Activated naive CD8-positive, alpha-beta T cell treated with anti-CD3 and anti-CD28 coated beads, Interleukin-2, amount 10 ng/mL, durations not matched to agents 7 days and 5 days (primary cell): Measurements from ENCODE around the gene BMAL1. TPM values are rescaled to one million over a fixed set of nuclear protein-coding genes. Genes with fewer than 3 reads are reported as not detected.
A peak's percentile ranks its signal among the peaks of the same experiment; 100 is the strongest.

Source experiments
- ATAC-seq: fragments of 150-1000 bp; cut with Tn5 transposase; one replicate; pipeline ENCODE4 v1.10.0; 2021; ENCODE audit warnings: low read depth, moderate library complexity
- POLR2A ChIA-PET: fragments of 350-600 bp; sonication (Branson Sonifier 250); formaldehyde crosslinking; loops from one replicate; lab custom pipeline; 2021; ENCODE audit warnings: antibody characterized with exemption; lab: Charles Lee
- DNase-seq: peaks from one replicate; pipeline ENCODE4 v3.0.0; 2021
- H3K27ac Mint-ChIP-seq: one replicate; pipeline ENCODE4 v1.8.0; 2022; ENCODE audit warnings: mild to moderate bottlenecking, mixed read lengths
- H3K27me3 Mint-ChIP-seq: one replicate; pipeline ENCODE4 v1.8.0; 2022; ENCODE audit warnings: mild to moderate bottlenecking, moderate library complexity, mixed read lengths
- H3K36me3 Mint-ChIP-seq: one replicate; pipeline ENCODE4 v1.8.0; 2021; ENCODE audit warnings: mild to moderate bottlenecking, mixed read lengths
- H3K4me1 Mint-ChIP-seq: one replicate; pipeline ENCODE4 v1.8.0; 2021; ENCODE audit warnings: mixed read lengths
- H3K4me3 Mint-ChIP-seq: one replicate; pipeline ENCODE4 v1.8.0; 2022; ENCODE audit warnings: mild to moderate bottlenecking, moderate library complexity, mixed read lengths
- H3K9me3 Mint-ChIP-seq: one replicate; pipeline ENCODE4 v1.8.0; 2021; ENCODE audit warnings: mixed read lengths
- total RNA-seq, 2 experiments: library from RNA; stranded (reverse); gene quantifications; one replicate each; pipeline ENCODE4 v1.2.3, GENCODE V29; 2021

BMAL1 gene
- total RNA-seq, 2 experiments from 2014 or later, result 76.8 to 83.3 TPM

GRCh38 chr11:13335319-13335718, 57.7 kb downstream of the BMAL1 start:
- no peaks in the 10 kb centered on the region for H3K27me3 Mint-ChIP-seq
- no peak overlapping the region for H3K27ac Mint-ChIP-seq
- peaks cover 58% of the 10 kb centered on the region for H3K4me1 Mint-ChIP-seq
- POLR2A ChIA-PET, result interaction anchor here (0.8 to 1.8 kb wide), 3 partner anchors 9 to 57 kb away, joined by 4 to 10 read pairs (median 4); no protein-coding TSS in a partner anchor
- H3K4me3 Mint-ChIP-seq, result no peak overlapping the region
- DNase-seq (peak; percentile 61), ATAC-seq (peak; percentile 40)
- H3K36me3 Mint-ChIP-seq, result peaks cover 3% of the 10 kb centered on the region
- H3K9me3 Mint-ChIP-seq, result no peaks in the 10 kb centered on the region

- ATAC-seq, result no peak
Observed at GRCh38 chr11:13336246-13336878, 58.8 kb downstream of the BMAL1 start.

GRCh38 chr11:13338019-13338426, 60.4 kb downstream of the BMAL1 start:
- Mint-ChIP-seq H3K4me1 (peaks cover 60% of the 10 kb centered on the region), H3K27ac (peak overlapping the region; percentile 78)

More at GRCh38 chr11:13336246-13336878, 58.8 kb downstream of the BMAL1 start:
- H3K4me3 Mint-ChIP-seq, result no peak overlapping the region
- H3K36me3 Mint-ChIP-seq, result peaks cover 3% of the 10 kb centered on the region
- H3K27me3 Mint-ChIP-seq, result no peaks in the 10 kb centered on the region
- no peaks in the 10 kb centered on the region for H3K9me3 Mint-ChIP-seq
- peaks cover 64% of the 10 kb centered on the region for H3K4me1 Mint-ChIP-seq
- POLR2A ChIA-PET, result no interaction called here
- H3K27ac Mint-ChIP-seq, result no peak overlapping the region
- no peak for DNase-seq

GRCh38 chr11:13338427-13339069, 61.0 kb downstream of the BMAL1 start:
- peak overlapping the region; percentile 78 for H3K27ac Mint-ChIP-seq
- no peaks in the 10 kb centered on the region for H3K9me3 Mint-ChIP-seq
- H3K27me3 Mint-ChIP-seq, result no peaks in the 10 kb centered on the region
- DNase-seq, result peak; percentile 45
- H3K4me3 Mint-ChIP-seq, result peak overlapping the region; percentile 78
- H3K36me3 Mint-ChIP-seq, result no peaks in the 10 kb centered on the region
- POLR2A ChIA-PET, result interaction anchor here (0.5 to 2.7 kb wide), 8 partner anchors 20 to 329 kb away, joined by 3 to 11 read pairs (median 4); partner anchors contain the start of gene BTBD10
- peak; percentile 57 for ATAC-seq
- H3K4me1 Mint-ChIP-seq, result peaks cover 57% of the 10 kb centered on the region

More at GRCh38 chr11:13338019-13338426, 60.4 kb downstream of the BMAL1 start:
- Mint-ChIP-seq H3K27me3 (no peaks in the 10 kb centered on the region), H3K36me3 (no peaks in the 10 kb centered on the region), H3K9me3 (no peaks in the 10 kb centered on the region), H3K4me3 (peak overlapping the region; percentile 78)
- POLR2A ChIA-PET, result interaction anchor here (0.5 to 2.7 kb wide), 4 partner anchors 51 to 126 kb away, joined by 3 to 9 read pairs (median 7); partner anchors contain the start of gene BTBD10
- DNase-seq, result no peak
- peak; percentile 44 for ATAC-seq

GRCh38 chr11:13339195-13340153, 61.9 kb downstream of the BMAL1 start:
- H3K27me3 Mint-ChIP-seq, result no peaks in the 10 kb centered on the region
- peak overlapping the region; percentile 78 for H3K27ac Mint-ChIP-seq
- peak; percentile 66 for ATAC-seq
- H3K4me1 Mint-ChIP-seq, result peaks cover 51% of the 10 kb centered on the region
- no peaks in the 10 kb centered on the region for H3K36me3 Mint-ChIP-seq
- DNase-seq, result no peak
- no peaks in the 10 kb centered on the region for H3K9me3 Mint-ChIP-seq
- POLR2A ChIA-PET, result interaction anchor here (0.7 to 2.7 kb wide), 7 partner anchors 21 to 328 kb away, joined by 3 to 11 read pairs (median 6); partner anchors contain the start of gene BTBD10
- peak overlapping the region; percentile 78 for H3K4me3 Mint-ChIP-seq

GRCh38 chr11:13341026-13341425, 63.4 kb downstream of the BMAL1 start:
- H3K4me1 Mint-ChIP-seq, result peaks cover 50% of the 10 kb centered on the region
- no peaks in the 10 kb centered on the region for H3K27me3 Mint-ChIP-seq

GRCh38 chr11:13343067-13343466, 65.5 kb downstream of the BMAL1 start:
- POLR2A ChIA-PET, result interaction anchor here (1.6 kb wide), 1 partner anchor 69 kb away, joined by 3 read pairs; no protein-coding TSS in a partner anchor
- peaks cover 46% of the 10 kb centered on the region for H3K4me1 Mint-ChIP-seq
- H3K4me3 Mint-ChIP-seq, result no peak overlapping the region
- no peaks in the 10 kb centered on the region for H3K9me3 Mint-ChIP-seq
- DNase-seq (no peak), ATAC-seq (no peak)
- no peaks in the 10 kb centered on the region for H3K36me3 Mint-ChIP-seq
- H3K27me3 Mint-ChIP-seq, result no peaks in the 10 kb centered on the region
- no peak overlapping the region for H3K27ac Mint-ChIP-seq

More at GRCh38 chr11:13341026-13341425, 63.4 kb downstream of the BMAL1 start:
- H3K36me3 Mint-ChIP-seq, result no peaks in the 10 kb centered on the region
- DNase-seq (no peak), ATAC-seq (no peak)
- H3K9me3 Mint-ChIP-seq, result no peaks in the 10 kb centered on the region
- no peak overlapping the region for H3K4me3 Mint-ChIP-seq
- H3K27ac Mint-ChIP-seq, result peak overlapping the region; percentile 55
- POLR2A ChIA-PET, result no interaction called here

GRCh38 chr11:13343931-13344717, 66.5 kb downstream of the BMAL1 start:
- H3K27ac Mint-ChIP-seq, result peak overlapping the region; percentile 7
- POLR2A ChIA-PET, result interaction anchor here (1.6 kb wide), 1 partner anchor 70 kb away, joined by 3 read pairs; no protein-coding TSS in a partner anchor
- peak; percentile 52 for ATAC-seq
- no peak overlapping the region for H3K4me3 Mint-ChIP-seq
- H3K9me3 Mint-ChIP-seq, result no peaks in the 10 kb centered on the region
- peak; percentile 54 for DNase-seq
- no peaks in the 10 kb centered on the region for H3K27me3 Mint-ChIP-seq
- H3K4me1 Mint-ChIP-seq, result peaks cover 41% of the 10 kb centered on the region
- H3K36me3 Mint-ChIP-seq, result no peaks in the 10 kb centered on the region

- Mint-ChIP-seq H3K4me1 (peaks cover 35% of the 10 kb centered on the region), H3K27me3 (no peaks in the 10 kb centered on the region), H3K9me3 (no peaks in the 10 kb centered on the region), H3K36me3 (peaks cover 2% of the 10 kb centered on the region), H3K4me3 (no peak overlapping the region), H3K27ac (no peak overlapping the region)
- POLR2A ChIA-PET, result no interaction called here
- ATAC-seq, result no peak
- DNase-seq, result no peak
Observed at GRCh38 chr11:13344818-13345217, 67.2 kb downstream of the BMAL1 start.

GRCh38 chr11:13346470-13346869, 68.9 kb downstream of the BMAL1 start:
- no peak overlapping the region for H3K27ac Mint-ChIP-seq
- no peaks in the 10 kb centered on the region for H3K27me3 Mint-ChIP-seq
- POLR2A ChIA-PET, result no interaction called here
- no peak for DNase-seq
- no peak overlapping the region for H3K4me3 Mint-ChIP-seq
- H3K4me1 Mint-ChIP-seq, result peaks cover 23% of the 10 kb centered on the region
- no peaks in the 10 kb centered on the region for H3K9me3 Mint-ChIP-seq
- no peak for ATAC-seq
- H3K36me3 Mint-ChIP-seq, result peaks cover 8% of the 10 kb centered on the region

GRCh38 chr11:13347901-13348300, 70.3 kb downstream of the BMAL1 start:
- H3K36me3 Mint-ChIP-seq, result peaks cover 12% of the 10 kb centered on the region
- H3K27me3 Mint-ChIP-seq, result no peaks in the 10 kb centered on the region
- H3K9me3 Mint-ChIP-seq, result no peaks in the 10 kb centered on the region
- DNase-seq, result no peak
- peaks cover 23% of the 10 kb centered on the region for H3K4me1 Mint-ChIP-seq
- no peak for ATAC-seq
- peak overlapping the region; percentile 62 for H3K27ac Mint-ChIP-seq
- POLR2A ChIA-PET, result no interaction called here
- H3K4me3 Mint-ChIP-seq, result peak overlapping the region; percentile 37

GRCh38 chr11:13348305-13348704, 70.7 kb downstream of the BMAL1 start:
- Mint-ChIP-seq H3K27me3 (no peaks in the 10 kb centered on the region), H3K36me3 (peaks cover 12% of the 10 kb centered on the region), H3K4me1 (peaks cover 23% of the 10 kb centered on the region), H3K27ac (peak overlapping the region; percentile 62), H3K9me3 (no peaks in the 10 kb centered on the region), H3K4me3 (peak overlapping the region; percentile 37)
- no peak for DNase-seq
- peak; percentile 37 for ATAC-seq
- POLR2A ChIA-PET, result no interaction called here
